Uterus (tissue), 4 donors: ENCODE measurements around the gene TRIM10. TPM values are rescaled to one million over a fixed set of nuclear protein-coding genes. Genes with fewer than 3 reads are reported as not detected.
"Not testable (repeated sequence)": the region's sequence is repeated elsewhere in the genome, so short reads cannot be mapped to it uniquely, and the experiment has no call there.

Experiments
- DNase-seq, 2 donors: peaks; one replicate each; pipeline ENCODE4 v3.0.0-alpha.2; 2019 to 2020
- H3K27ac ChIP-seq, 2 donors: fragments of 200-600 bp; sonication (generic); 1 replicate in 1 of 2; 2 replicates in 1 of 2; pipeline ENCODE4 v1.5.1; 2016 to 2018
- H3K27me3 ChIP-seq, 2 donors: fragments of 200-600 bp; sonication (generic); one replicate each; pipeline ENCODE4 v1.5.1; 2018 to 2019; ENCODE audit warnings: control low read depth in 1 of 2
- H3K36me3 ChIP-seq, 2 donors: fragments of 200-600 bp; sonication (generic); one replicate each; pipeline ENCODE4 v1.5.1; 2019; ENCODE audit warnings: control low read depth in 1 of 2
- H3K4me1 ChIP-seq, 2 donors: fragments of 200-600 bp; sonication (generic); one replicate each; pipeline ENCODE4 v1.5.1; 2018 to 2019; ENCODE audit warnings: control low read depth in 1 of 2
- H3K4me3 ChIP-seq, 2 donors: fragments of 200-600 bp; sonication (generic); 1 replicate in 1 of 2; 2 replicates in 1 of 2; pipeline ENCODE4 v1.5.1; 2018 to 2019; ENCODE audit warnings: mild to moderate bottlenecking in 1 of 2
- H3K9me3 ChIP-seq, 2 donors: fragments of 200-600 bp; sonication (generic); one replicate each; pipeline ENCODE4 v1.5.1; 2019; ENCODE audit warnings: control low read depth in 1 of 2
- CTCF ChIP-seq, 4 experiments: fragments of 200-600 bp in 2 of 4; fragments of 450-650 bp in 2 of 4; sonication (generic) in 2 of 4; IDR thresholded peaks; one replicate each; pipeline ENCODE4 v1.5.1; 2016 to 2019; ENCODE audit warnings: antibody characterized with exemption in 4 of 4, mild to moderate bottlenecking in 2 of 4, moderate library complexity in 1 of 4
- POLR2A ChIP-seq, 2 donors: fragments of 450-650 bp; IDR thresholded peaks; one replicate each; pipeline ENCODE4 v1.6.1; 2016; ENCODE audit warnings: antibody characterized with exemption in 2 of 2, mild to moderate bottlenecking in 1 of 2, moderate library complexity in 1 of 2
- intact Hi-C: fragments of 100-400 bp; cut with DNase I; formaldehyde crosslinking; loops from one replicate; pipeline ENCODE4 v1.15.1; 2023; ENCODE audit warnings: low total_unique reads
- total RNA-seq, 4 donors: library from RNA; depleted of rRNA in 3 of 4; stranded (reverse); fragments of >200 nt in 3 of 4; gene quantifications; one replicate each; pipeline versions ENCODE4 v1.1.0 to v1.2.4, GENCODE V29; 2014 to 2023
- donor health status: DM: yes; HTN: yes; CAD: no.

TRIM10 gene
- total RNA-seq, 4 donors from 2014 or later, result 0.69 TPM; not detected in 3

GRCh38 chr6:30171677-30172471 is 10.9 kb upstream of the TRIM10 start:
- Histone ChIP-seq H3K4me1 (no peaks in the 10 kb centered on the region), H3K36me3 (no peaks in the 10 kb centered on the region), H3K27ac (no peak overlapping the region), H3K27me3 (peaks cover 5 to 21% of the 10 kb centered on the region in 2 donors), H3K4me3 (no peak overlapping the region), H3K9me3 (no peaks in the 10 kb centered on the region)
- no peak for DNase-seq
- intact Hi-C loops, result no loop called here
- TF ChIP-seq CTCF (IDR thresholded peaks at IDR 0.05) (no peak), POLR2A (IDR thresholded peaks at IDR 0.05) (no peak)

DNA sequence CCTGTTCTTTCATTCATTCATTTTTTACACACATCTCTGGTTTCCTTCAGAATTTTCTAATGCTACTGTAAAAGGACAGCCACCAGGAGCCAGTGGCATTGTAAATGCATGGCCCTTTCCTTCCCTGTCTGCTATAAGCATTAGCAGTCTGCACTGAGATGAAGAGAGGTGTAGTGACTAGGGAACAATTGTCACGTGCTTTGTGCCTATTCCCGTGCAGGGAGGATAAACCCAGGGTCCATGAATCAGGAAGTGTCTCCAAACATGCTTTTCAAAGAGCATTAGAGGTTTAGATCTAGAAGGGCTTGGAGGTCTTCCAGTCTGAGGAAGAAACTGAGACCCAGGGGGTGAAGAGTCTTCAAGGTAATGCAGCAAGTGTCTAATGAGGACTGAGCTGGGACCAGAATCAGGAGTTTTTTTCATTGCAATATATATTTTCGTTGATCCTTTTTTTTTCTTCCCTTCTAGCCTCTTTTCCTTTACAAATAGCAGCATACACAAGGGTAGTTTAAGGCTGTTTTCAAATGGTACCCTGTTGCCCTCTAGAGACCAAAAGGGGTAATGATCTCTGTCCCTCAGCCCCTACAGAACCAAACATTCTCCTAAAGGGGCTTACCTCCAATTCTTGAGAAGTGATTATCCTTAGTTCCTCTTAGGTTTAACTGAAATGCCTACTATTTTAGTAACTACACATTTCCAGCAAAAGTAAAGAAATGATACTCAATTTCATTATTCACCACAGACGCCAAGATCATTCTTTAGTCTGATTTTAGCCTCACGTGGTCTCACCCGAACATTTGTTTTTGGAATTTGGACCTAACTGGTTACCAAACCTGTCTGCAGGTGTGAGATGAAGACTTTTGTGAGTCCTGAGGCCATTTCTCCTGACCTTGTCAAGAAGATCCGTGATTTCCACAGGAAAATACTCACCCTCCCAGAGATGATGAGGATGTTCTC is 8.9 kb upstream of the TRIM10 start:
- TF ChIP-seq POLR2A (IDR thresholded peaks at IDR 0.05) (no peak), CTCF (IDR thresholded peaks at IDR 0.05) (peak; percentile 45 to 64 (median 58))
- peaks cover 5 to 21% of the 10 kb centered on the region in 2 donors for H3K27me3 ChIP-seq

GRCh38 chr6:30168741-30169140 is 7.7 kb upstream of the TRIM10 start:
- Histone ChIP-seq H3K27ac (no peak overlapping the region), H3K27me3 (peaks cover 5 to 21% of the 10 kb centered on the region in 2 donors), H3K4me1 (no peaks in the 10 kb centered on the region), H3K9me3 (no peaks in the 10 kb centered on the region), H3K4me3 (no peak overlapping the region), H3K36me3 (no peaks in the 10 kb centered on the region)
- DNase-seq, result no peak
- intact Hi-C loops, result no loop called here
- no peak for TF ChIP-seq CTCF (IDR thresholded peaks at IDR 0.05)
- TF ChIP-seq POLR2A (IDR thresholded peaks at IDR 0.05), result no peak

More for the DNA sequence above, 8.9 kb upstream of the TRIM10 start:
- Histone ChIP-seq H3K36me3 (no peaks in the 10 kb centered on the region), H3K9me3 (no peaks in the 10 kb centered on the region), H3K4me1 (no peaks in the 10 kb centered on the region), H3K27ac (no peak overlapping the region), H3K4me3 (no peak overlapping the region)
- no peak for DNase-seq
- intact Hi-C loops, result no loop called here

DNA sequence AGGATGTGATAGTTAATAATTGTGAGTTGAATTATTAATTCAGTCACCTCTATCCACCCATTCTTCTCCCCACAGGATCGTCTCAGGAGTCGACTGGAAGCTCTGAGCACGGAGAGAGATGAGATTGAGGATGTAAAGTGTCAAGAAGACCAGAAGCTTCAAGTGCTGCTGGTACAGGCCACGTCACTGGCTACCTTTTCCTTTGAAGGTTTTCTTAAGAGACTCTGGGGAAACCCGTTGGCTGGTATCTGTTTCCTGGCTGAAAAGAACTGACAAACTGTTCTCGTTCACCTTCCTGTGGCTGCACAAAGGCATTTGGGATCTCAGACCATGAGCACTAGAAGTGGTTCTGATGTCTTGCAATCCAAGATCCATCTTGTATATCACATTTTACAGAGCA is 6.1 kb upstream of the TRIM10 start:
- DNase-seq, result no peak
- Histone ChIP-seq H3K27me3 (peaks cover 5 to 21% of the 10 kb centered on the region in 2 donors), H3K4me1 (no peaks in the 10 kb centered on the region), H3K36me3 (no peaks in the 10 kb centered on the region), H3K9me3 (no peaks in the 10 kb centered on the region), H3K4me3 (no peak overlapping the region), H3K27ac (no peak overlapping the region)
- TF ChIP-seq CTCF (IDR thresholded peaks at IDR 0.05) (no peak), POLR2A (IDR thresholded peaks at IDR 0.05) (no peak)
- intact Hi-C loops, result no loop called here

GRCh38 chr6:30165238-30165637 is 4.2 kb upstream of the TRIM10 start:
- H3K27ac ChIP-seq, H3K4me3 ChIP-seq, intact Hi-C loops, H3K27me3 ChIP-seq, H3K36me3 ChIP-seq, H3K9me3 ChIP-seq, H3K4me1 ChIP-seq, DNase-seq: not testable (repeated sequence)
